Epithelial cell of esophagus (primary cell): ENCODE data around the gene STK38.
A peak's percentile ranks its signal among the peaks of the same experiment; 100 is the strongest.
"Not testable (repeated sequence)": the region's sequence is repeated elsewhere in the genome, so short reads cannot be mapped to it uniquely, and the experiment has no call there.

Experiments used
- DNase-seq: peaks from one replicate; pipeline ENCODE4 v3.0.0; 2010; ENCODE audit warnings: low read depth
- H3K4me3 ChIP-seq: 2 replicates; pipeline ENCODE4 v1.5.1; 2011; ENCODE audit warnings: mild to moderate bottlenecking, low read length, control low read depth
- TF ChIP-seq, protein P1 (sequence below): IDR thresholded peaks from 2 replicates; pipeline ENCODE4 v1.5.1; 2011; ENCODE audit warnings: low read depth, mild to moderate bottlenecking, low read length, control low read depth, inconsistent platforms; ENCODE audit not compliant: insufficient read depth; ENCODE audit errors: missing control alignments

Gene STK38

GRCh38 chr6:36488221-36488620 lies 59.1 kb downstream of the STK38 start:
- no peak overlapping the region for H3K4me3 ChIP-seq
- DNase-seq, result no peak
- TF ChIP-seq, protein P1, sequence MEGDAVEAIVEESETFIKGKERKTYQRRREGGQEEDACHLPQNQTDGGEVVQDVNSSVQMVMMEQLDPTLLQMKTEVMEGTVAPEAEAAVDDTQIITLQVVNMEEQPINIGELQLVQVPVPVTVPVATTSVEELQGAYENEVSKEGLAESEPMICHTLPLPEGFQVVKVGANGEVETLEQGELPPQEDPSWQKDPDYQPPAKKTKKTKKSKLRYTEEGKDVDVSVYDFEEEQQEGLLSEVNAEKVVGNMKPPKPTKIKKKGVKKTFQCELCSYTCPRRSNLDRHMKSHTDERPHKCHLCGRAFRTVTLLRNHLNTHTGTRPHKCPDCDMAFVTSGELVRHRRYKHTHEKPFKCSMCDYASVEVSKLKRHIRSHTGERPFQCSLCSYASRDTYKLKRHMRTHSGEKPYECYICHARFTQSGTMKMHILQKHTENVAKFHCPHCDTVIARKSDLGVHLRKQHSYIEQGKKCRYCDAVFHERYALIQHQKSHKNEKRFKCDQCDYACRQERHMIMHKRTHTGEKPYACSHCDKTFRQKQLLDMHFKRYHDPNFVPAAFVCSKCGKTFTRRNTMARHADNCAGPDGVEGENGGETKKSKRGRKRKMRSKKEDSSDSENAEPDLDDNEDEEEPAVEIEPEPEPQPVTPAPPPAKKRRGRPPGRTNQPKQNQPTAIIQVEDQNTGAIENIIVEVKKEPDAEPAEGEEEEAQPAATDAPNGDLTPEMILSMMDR, result no peak

GRCh38 chr6:36487698-36488097 lies 59.6 kb downstream of the STK38 start:
- no peak overlapping the region for H3K4me3 ChIP-seq
- DNase-seq, result no peak
- TF ChIP-seq, protein P1, result no peak

DNA sequence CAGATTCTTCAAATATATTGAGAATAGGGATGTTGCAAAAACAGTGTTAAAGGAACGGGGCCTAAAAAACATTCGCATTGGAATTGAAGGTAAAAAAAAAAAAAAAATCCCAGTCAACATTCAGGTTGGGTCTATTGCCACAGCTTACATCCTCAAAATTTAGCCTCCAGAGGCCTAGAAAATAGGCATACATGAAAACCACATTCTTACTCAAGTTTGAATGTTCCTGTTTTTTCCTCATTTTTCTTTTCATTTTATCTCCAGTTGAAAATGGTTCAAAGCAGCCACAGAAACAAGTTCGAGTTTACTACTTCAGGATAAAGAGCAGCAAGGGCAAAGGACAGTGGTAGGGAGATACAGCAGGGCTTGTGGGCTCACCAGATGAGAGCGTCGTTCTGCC lies 62.5 kb downstream of the STK38 start:
- no peak for DNase-seq
- TF ChIP-seq, protein P1, result no peak
- no peak overlapping the region for H3K4me3 ChIP-seq

GRCh38 chr6:36483326-36483725 lies 64.0 kb downstream of the STK38 start:
- H3K4me3 ChIP-seq, DNase-seq: not testable (repeated sequence)

- peak; percentile 69 for DNase-seq
- H3K4me3 ChIP-seq, result no peak overlapping the region
- TF ChIP-seq, protein P1, result no peak
Observed at GRCh38 chr6:36479256-36479655, 68.0 kb downstream of the STK38 start.

GRCh38 chr6:36478051-36478526 lies 69.2 kb downstream of the STK38 start:
- DNase-seq, result no peak
- TF ChIP-seq, protein P1, result no peak
- H3K4me3 ChIP-seq, result no peak overlapping the region

- TF ChIP-seq, protein P1, result no peak
- DNase-seq, result no peak
- H3K4me3 ChIP-seq, result no peak overlapping the region
Observed at GRCh38 chr6:36469946-36470345, 77.3 kb downstream of the STK38 start.

DNA sequence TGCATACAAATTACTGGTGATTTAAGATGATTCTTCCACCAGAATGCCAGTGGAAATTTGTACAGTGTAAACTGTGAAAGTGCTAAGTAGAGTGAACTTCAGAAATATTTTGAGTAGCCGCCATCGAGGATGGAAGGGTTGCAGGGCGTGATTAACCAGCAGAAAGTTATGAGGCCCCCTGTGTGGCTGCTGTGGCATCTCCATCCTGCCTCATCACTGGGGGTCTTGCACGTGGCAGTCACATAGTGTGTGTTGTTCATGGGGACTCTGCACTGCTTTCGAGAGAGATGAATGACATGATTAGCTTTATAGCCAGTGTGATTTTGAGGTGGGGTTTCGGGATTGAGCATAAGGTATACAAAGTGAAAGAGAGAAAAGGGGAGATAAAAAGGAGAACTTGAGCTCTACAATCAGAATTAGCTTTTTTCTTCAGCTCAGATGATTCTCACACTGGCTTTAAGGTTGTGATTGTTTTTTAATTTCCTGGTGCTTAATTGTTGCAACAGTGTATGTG lies 78.1 kb downstream of the STK38 start:
- no peak overlapping the region for H3K4me3 ChIP-seq
- DNase-seq, result no peak
- TF ChIP-seq, protein P1, result no peak
